ENCODE results near the gene DBT. TPM values are rescaled to one million over a fixed set of nuclear protein-coding genes. Genes with fewer than 3 reads are reported as not detected.
A peak's percentile ranks its signal among the peaks of the same experiment; 100 is the strongest.
"Not testable (repeated sequence)": the region's sequence is repeated elsewhere in the genome, so short reads cannot be mapped to it uniquely, and the experiment has no call there.

The DBT gene
- total RNA-seq (2022): 9.1 and 11.0 TPM in 2 replicates
- Bru-seq, nascent RNA: percentile 73 among the genes with signal in this experiment
- percentile 82 among the genes with signal in this experiment for BruChase-seq, experiment 1, labeled RNA remaining after a 6-hour chase
- percentile 72 among the genes with signal in this experiment for BruChase-seq, experiment 2, labeled RNA remaining after a 2-hour chase
- long read RNA-seq, full-length matches to known transcripts: 6 of 10 reads
- long read RNA-seq, partial matches to known transcripts: 1 of 10 reads
- long read RNA-seq, other reads (novel, unspliced or antisense): 3 of 10 reads

DNA sequence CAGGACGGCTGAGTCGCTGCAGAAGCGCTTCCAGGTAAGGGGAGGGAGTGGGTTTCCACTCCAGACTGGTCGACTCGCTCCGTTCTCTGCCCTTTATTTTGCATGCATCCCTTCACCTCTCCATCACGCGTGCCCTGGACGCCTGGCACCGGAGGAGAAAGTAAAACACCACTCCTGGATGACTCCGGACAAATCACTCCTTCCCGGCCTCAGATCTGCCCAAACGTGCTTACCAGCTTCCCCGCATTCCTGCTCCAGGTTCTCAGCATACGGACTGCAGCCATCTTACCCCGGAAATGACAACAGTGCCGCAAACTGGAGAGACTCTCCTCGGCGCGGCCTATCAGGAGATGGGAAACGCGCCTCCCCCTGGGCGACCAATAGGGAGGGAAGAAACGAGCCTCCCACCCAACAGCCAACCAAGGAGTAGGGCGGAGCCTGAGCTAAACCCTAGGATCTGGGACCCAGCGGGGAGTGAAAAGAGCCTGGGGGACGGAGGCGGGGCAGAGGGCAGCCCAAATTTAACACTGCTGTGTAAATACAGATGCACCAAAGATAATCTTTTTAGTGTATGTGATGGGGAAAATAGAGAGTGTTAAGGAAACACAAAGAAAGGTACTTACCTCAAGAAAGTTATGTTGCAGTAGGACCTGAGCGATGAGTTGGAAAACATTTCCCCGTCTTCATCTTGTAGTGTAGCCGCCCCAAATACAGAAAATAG, at the start of gene DBT:
TSS of gene DBT (minus strand) at position 298 of the 721 bp plus-strand sequence. CDS start at position 284, 14 bp downstream.
- TF ChIP-seq, protein P1, sequence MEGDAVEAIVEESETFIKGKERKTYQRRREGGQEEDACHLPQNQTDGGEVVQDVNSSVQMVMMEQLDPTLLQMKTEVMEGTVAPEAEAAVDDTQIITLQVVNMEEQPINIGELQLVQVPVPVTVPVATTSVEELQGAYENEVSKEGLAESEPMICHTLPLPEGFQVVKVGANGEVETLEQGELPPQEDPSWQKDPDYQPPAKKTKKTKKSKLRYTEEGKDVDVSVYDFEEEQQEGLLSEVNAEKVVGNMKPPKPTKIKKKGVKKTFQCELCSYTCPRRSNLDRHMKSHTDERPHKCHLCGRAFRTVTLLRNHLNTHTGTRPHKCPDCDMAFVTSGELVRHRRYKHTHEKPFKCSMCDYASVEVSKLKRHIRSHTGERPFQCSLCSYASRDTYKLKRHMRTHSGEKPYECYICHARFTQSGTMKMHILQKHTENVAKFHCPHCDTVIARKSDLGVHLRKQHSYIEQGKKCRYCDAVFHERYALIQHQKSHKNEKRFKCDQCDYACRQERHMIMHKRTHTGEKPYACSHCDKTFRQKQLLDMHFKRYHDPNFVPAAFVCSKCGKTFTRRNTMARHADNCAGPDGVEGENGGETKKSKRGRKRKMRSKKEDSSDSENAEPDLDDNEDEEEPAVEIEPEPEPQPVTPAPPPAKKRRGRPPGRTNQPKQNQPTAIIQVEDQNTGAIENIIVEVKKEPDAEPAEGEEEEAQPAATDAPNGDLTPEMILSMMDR (IDR thresholded peaks at IDR 0.05; ENCODE audit: unreplicated experiment): no peak
- H3K27me3 Mint-ChIP-seq (ENCODE audit: insufficient read depth, unreplicated experiment): no peaks in the 10 kb centered on the region
- no peak within 1 kb of the TSS for H3K4me3 Mint-ChIP-seq (ENCODE audit: unreplicated experiment)
- intact Hi-C loops (cut with micrococcal nuclease): no loop called here
- H3K27ac Mint-ChIP-seq (ENCODE audit: low read depth, unreplicated experiment): no peak within 1 kb of the TSS
- peak; percentile 96 for DNase-seq (ENCODE audit: unreplicated experiment)
- BruUV-seq (replicated peaks): no TSS peak
- H3K36me3 Mint-ChIP-seq (ENCODE audit: insufficient read depth, unreplicated experiment): peaks cover 9% of the 10 kb centered on the region
- ChIA-PET POLR2A (interaction anchor here (0.5 to 4.9 kb wide), 27 partner anchors 10 to 986 kb away, joined by 3 to 114 read pairs (median 4); partner anchors contain the start of genes CDC14A, EXTL2, FRRS1 and RTCA), CTCF (interaction anchor here (0.6 to 2.0 kb wide), 3 partner anchors 16 to 555 kb away, joined by 3 to 5 read pairs (median 3); partner anchors contain the start of gene RTCA)
- H3K4me1 Mint-ChIP-seq (ENCODE audit: insufficient read depth, unreplicated experiment): peaks cover 9% of the 10 kb centered on the region
- H3K9me3 Mint-ChIP-seq (ENCODE audit: unreplicated experiment): no peaks in the 10 kb centered on the region

DNA sequence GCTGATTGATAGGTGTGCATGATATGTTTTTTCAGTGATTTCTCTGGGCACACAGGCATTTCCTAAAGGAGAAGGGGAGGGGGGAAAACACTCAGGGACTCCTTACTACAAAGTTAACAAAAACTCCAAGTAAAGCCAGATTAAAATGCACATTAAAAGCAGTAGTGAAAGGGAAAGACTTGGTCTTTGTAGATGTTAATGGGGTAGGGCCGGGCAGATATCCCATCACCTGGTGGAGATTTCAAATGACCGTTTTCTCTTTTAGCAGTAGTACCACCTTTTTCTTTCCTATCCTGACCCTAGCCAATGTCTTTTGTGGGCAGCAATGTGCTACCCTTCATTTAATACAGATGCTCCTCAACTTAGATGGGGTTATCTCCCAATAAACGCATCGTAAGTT, 48.9 kb upstream of the DBT start:
- no peak for DNase-seq (ENCODE audit: unreplicated experiment)
- intact Hi-C loops (cut with micrococcal nuclease): no loop called here
- BruUV-seq (replicated peaks): no TSS peak
- Mint-ChIP-seq H3K27me3 (ENCODE audit: insufficient read depth, unreplicated experiment) (no peaks in the 10 kb centered on the region), H3K4me3 (ENCODE audit: unreplicated experiment) (no peak overlapping the region), H3K9me3 (ENCODE audit: unreplicated experiment) (no peaks in the 10 kb centered on the region), H3K4me1 (ENCODE audit: insufficient read depth, unreplicated experiment) (no peaks in the 10 kb centered on the region), H3K27ac (ENCODE audit: low read depth, unreplicated experiment) (no peak overlapping the region), H3K36me3 (ENCODE audit: insufficient read depth, unreplicated experiment) (no peaks in the 10 kb centered on the region)
- POLR2A ChIA-PET: interaction anchor here (0.7 kb wide), 1 partner anchor 12 kb away, joined by 3 read pairs; no protein-coding TSS in a partner anchor
- TF ChIP-seq, protein P1 (IDR thresholded peaks at IDR 0.05; ENCODE audit: unreplicated experiment): no peak
- CTCF ChIA-PET: interaction anchor here (0.6 to 1.4 kb wide), 4 partner anchors 24 to 313 kb away, joined by 3 to 4 read pairs (median 4); no protein-coding TSS in a partner anchor

DNA sequence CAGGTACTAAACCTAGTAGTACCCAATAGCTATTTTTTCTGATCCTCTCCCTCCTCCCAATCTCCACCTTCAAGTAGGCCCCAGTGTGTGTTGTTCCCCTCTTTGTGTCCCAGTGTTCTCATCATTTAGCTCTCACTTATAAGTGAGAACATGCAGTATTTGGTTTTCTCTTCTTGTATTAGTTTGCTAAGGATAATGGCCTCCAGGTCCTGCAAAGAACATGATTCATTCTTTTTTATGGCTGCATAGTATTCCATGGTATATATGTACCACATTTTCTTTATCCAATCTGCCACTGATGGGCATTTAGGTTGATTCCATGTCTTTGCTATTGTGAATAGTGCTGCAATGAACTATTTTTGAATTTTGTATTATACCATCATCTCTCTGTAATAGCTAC, 47.4 kb upstream of the DBT start:
- BruUV-seq (replicated peaks); H3K4me1 Mint-ChIP-seq (ENCODE audit: insufficient read depth, unreplicated experiment); DNase-seq (ENCODE audit: unreplicated experiment); intact Hi-C loops (cut with micrococcal nuclease); H3K27ac Mint-ChIP-seq (ENCODE audit: low read depth, unreplicated experiment); H3K9me3 Mint-ChIP-seq (ENCODE audit: unreplicated experiment); H3K4me3 Mint-ChIP-seq (ENCODE audit: unreplicated experiment); H3K27me3 Mint-ChIP-seq (ENCODE audit: insufficient read depth, unreplicated experiment); POLR2A ChIA-PET; H3K36me3 Mint-ChIP-seq (ENCODE audit: insufficient read depth, unreplicated experiment): not testable (repeated sequence)
- CTCF ChIA-PET: interaction anchor here (0.9 to 1.6 kb wide), 3 partner anchors 10 to 162 kb away, joined by 3 to 6 read pairs (median 4); no protein-coding TSS in a partner anchor

DNA sequence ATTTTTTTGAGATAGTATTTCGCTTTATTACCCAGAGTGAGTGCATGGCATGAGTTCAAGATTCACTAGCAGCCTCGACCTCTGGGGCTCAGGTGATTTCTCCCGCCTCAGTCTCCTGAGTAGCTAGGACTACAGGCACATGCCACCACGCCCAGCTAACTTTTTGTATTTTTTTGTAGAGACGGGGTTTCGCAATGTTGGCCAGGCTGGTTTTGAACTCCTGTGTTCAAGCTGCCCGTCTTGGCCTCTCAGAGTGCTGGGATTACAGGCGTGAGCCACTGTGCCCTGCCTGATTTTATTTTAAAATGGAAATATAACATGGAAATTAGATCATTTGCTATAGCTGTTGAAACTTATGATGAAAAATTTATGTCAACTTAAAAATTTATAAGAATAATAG, 46.5 kb upstream of the DBT start:
- ChIA-PET POLR2A (interaction anchor here (0.8 to 1.1 kb wide), 3 partner anchors 23 to 57 kb away, joined by 3 to 8 read pairs (median 5); partner anchors contain the start of gene RTCA), CTCF (interaction anchor here (1.6 kb wide), 1 partner anchor 163 kb away, joined by 6 read pairs; no protein-coding TSS in a partner anchor)
- no peaks in the 10 kb centered on the region for H3K9me3 Mint-ChIP-seq (ENCODE audit: unreplicated experiment)
- peaks cover 6% of the 10 kb centered on the region for H3K36me3 Mint-ChIP-seq (ENCODE audit: insufficient read depth, unreplicated experiment)
- BruUV-seq (replicated peaks): no TSS peak
- TF ChIP-seq, protein P1 (IDR thresholded peaks at IDR 0.05; ENCODE audit: unreplicated experiment): no peak
- H3K27ac Mint-ChIP-seq (ENCODE audit: low read depth, unreplicated experiment): no peak overlapping the region
- no peak overlapping the region for H3K4me3 Mint-ChIP-seq (ENCODE audit: unreplicated experiment)
- intact Hi-C loops (cut with micrococcal nuclease): no loop called here
- DNase-seq (ENCODE audit: unreplicated experiment): no peak
- H3K27me3 Mint-ChIP-seq (ENCODE audit: insufficient read depth, unreplicated experiment): no peaks in the 10 kb centered on the region
- no peaks in the 10 kb centered on the region for H3K4me1 Mint-ChIP-seq (ENCODE audit: insufficient read depth, unreplicated experiment)
